ENCODE data around the gene PXK. TPM values are rescaled to one million over a fixed set of nuclear protein-coding genes. Genes with fewer than 3 reads are reported as not detected.

Gene PXK
- total RNA-seq, 2 experiments from 2014 or later, result 40.9 to 45.4 TPM

DNA sequence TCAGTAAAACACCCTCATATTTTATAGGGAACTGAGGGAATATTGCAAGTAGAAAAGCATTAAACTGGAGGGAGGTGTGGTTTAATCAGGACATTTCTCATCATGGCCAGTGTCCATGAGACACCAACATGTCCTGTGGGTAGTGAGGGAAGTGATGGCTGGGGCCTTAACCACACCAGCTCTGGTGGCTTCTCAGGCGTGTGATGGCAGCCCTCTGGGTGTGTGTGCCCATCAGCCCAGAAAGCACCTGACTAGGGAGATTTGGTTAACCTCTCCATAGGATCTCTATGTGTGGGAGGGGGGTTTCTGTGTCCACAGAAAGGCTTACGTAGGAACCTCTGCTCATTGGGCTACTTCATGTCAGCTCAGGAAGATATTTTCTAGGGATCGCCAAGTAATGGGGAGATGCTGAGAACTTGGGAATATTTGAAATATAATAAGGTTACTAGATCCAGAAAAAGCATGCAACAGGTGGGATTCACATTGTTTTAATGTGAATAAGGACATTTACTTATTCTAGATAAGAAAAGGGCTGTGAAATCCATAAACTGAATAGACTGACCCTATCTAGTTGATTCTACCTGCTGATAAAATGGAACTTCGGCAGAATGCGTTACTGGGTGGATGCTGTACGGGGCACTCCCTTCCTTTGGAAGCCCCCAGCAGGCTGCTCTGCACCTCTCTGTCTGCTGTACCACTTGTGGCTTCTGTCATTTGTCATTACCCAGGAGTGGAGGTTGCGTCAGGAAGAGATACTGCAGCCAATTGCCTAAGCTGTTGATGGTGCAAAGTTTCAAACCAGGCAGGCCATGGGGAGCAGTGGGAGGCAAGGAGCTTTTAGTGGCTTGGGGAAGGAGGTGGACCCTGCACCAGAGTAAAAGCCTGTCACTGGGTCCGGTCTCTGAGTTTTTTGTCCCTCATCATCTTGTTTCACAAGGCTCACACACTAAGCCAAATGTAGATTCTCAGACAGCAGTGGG is 79.4 kb downstream of the PXK start:
- no peaks in the 10 kb centered on the region for H3K9me3 Mint-ChIP-seq
- H3K27ac Mint-ChIP-seq, result no peak overlapping the region
- ChIA-PET POLR2A (interaction anchor here (0.6 kb wide), 2 partner anchors 49 to 90 kb away, joined by 3 read pairs; no protein-coding TSS in a partner anchor), CTCF (interaction anchor here (1.0 to 4.2 kb wide), 4 partner anchors 87 to 218 kb away, joined by 3 to 21 read pairs (median 7); partner anchors contain the start of genes HTD2 and RPP14)
- intact Hi-C loops (cut with micrococcal nuclease), result loop anchor here (10.0 kb wide), 1 partner anchor 227 kb away; no protein-coding TSS in a partner anchor
- H3K27me3 Mint-ChIP-seq, result no peaks in the 10 kb centered on the region
- H3K36me3 Mint-ChIP-seq, result peaks cover 26% of the 10 kb centered on the region
- H3K4me3 Mint-ChIP-seq, result no peak overlapping the region
- no peak for DNase-seq
- H3K4me1 Mint-ChIP-seq (ENCODE audit: low read depth), result peaks cover 3% of the 10 kb centered on the region

DNA sequence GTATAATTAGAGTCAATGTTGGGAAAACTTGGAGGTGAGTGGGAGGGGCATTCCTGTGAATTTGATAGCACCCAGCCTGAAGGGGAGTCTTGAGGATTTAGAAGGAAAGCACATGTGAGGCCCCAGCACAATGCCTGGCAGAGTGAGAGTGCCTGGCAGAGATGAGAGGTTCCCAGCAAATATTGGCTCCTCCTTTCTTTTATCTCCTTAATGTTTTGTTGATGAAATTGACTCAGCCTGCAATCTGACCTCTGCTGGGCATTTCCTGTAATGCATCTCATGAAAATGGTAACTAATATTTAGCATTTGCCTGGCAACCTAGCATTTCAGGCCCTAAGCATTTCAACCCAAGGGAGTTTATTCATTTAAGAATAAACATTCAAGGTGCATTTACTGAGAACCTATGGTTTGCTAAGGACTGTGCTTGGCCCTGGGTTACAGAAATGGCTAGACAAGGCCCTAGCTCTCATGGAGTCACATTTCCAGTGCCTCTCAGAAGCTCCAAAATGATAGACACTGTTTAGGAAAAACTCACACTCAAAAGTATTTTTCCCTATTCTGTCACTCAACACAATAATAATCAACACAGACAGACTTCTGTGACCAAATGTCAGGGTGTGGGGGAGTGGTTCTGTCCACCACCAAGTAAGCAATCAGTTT is 82.0 kb downstream of the PXK start:
- CTCF ChIA-PET, result interaction anchor here (0.8 to 4.8 kb wide), 15 partner anchors 10 to 407 kb away, joined by 3 to 51 read pairs (median 7); partner anchors contain the start of genes FLNB, HTD2, PDHB and RPP14
- Mint-ChIP-seq H3K36me3 (peaks cover 10% of the 10 kb centered on the region), H3K9me3 (no peaks in the 10 kb centered on the region), H3K27me3 (no peaks in the 10 kb centered on the region), H3K27ac (no peak overlapping the region), H3K4me3 (no peak overlapping the region), H3K4me1 (ENCODE audit: low read depth) (peaks cover 3% of the 10 kb centered on the region)
- DNase-seq, result peak; percentile 48
- intact Hi-C loops (cut with micrococcal nuclease), result loop anchor here (1.0 to 10.0 kb wide), 4 partner anchors 82 to 230 kb away; partner anchors contain the start of genes ABHD6 and PXK
- POLR2A ChIA-PET, result interaction anchor here (0.6 to 1.2 kb wide), 3 partner anchors 82 to 108 kb away, joined by 3 to 5 read pairs (median 3); partner anchors contain the start of genes HTD2, PXK and RPP14

DNA sequence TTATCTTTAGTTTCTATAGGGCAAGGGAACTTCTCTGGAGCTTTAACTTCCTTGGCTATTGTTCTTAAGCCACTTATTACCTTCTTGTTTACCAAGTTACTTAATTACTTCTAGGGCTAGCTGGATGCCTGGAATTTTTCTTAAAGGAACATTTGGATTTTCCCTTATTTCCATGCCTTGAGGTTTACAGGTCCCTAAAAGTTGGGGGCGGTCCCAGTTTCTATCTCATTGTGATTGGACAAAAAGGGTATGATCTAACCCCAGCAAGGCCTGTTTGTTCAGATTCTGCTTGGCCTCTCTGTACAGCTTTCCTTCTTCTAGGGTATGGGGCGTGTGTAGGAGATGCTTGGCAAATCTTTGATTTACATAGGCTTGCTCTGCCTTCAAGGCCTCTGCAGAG is 83.5 kb downstream of the PXK start:
- intact Hi-C loops (cut with micrococcal nuclease), result loop anchor here (10.0 kb wide), 1 partner anchor 231 kb away; no protein-coding TSS in a partner anchor
- POLR2A ChIA-PET, result no interaction called here
- H3K4me3 Mint-ChIP-seq, result no peak overlapping the region
- no peaks in the 10 kb centered on the region for H3K27me3 Mint-ChIP-seq
- CTCF ChIA-PET, result interaction anchor here (1.1 to 4.8 kb wide), 15 partner anchors 8 to 238 kb away, joined by 3 to 51 read pairs (median 7); partner anchors contain the start of genes HTD2, PDHB and RPP14
- H3K9me3 Mint-ChIP-seq, result no peaks in the 10 kb centered on the region
- peaks cover 10% of the 10 kb centered on the region for H3K36me3 Mint-ChIP-seq
- H3K27ac Mint-ChIP-seq, result no peak overlapping the region
- DNase-seq, result no peak
- H3K4me1 Mint-ChIP-seq (ENCODE audit: low read depth), result peaks cover 14% of the 10 kb centered on the region

DNA sequence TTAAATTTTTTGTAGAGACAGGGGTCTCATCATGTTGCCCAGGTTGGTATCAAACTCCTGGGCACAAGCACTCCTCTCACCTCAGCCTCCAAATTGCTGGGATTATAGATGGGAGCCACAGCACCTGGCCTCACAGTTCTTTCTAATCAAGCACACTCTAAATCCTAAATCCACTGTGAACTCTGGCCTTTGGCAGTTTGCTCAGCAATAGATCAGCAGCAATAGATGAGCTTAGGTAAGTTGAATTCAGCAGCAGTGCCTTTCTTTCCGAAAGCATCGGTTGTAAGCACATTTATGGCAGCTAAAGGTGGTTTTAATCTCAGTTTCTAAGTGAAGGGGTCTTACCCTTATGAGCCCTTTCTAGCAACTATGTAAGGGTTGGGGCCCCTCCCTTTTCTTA is 84.4 kb downstream of the PXK start:
- H3K9me3 Mint-ChIP-seq, result no peaks in the 10 kb centered on the region
- no peak overlapping the region for H3K4me3 Mint-ChIP-seq
- H3K4me1 Mint-ChIP-seq (ENCODE audit: low read depth), result peaks cover 14% of the 10 kb centered on the region
- intact Hi-C loops (cut with micrococcal nuclease), result loop anchor here (10.0 kb wide), 1 partner anchor 232 kb away; no protein-coding TSS in a partner anchor
- H3K27me3 Mint-ChIP-seq, result no peaks in the 10 kb centered on the region
- no peak overlapping the region for H3K27ac Mint-ChIP-seq
- ChIA-PET POLR2A (no interaction called here), CTCF (interaction anchor here (1.4 to 4.8 kb wide), 5 partner anchors 90 to 200 kb away, joined by 3 to 51 read pairs (median 4); partner anchors contain the start of genes HTD2 and RPP14)
- no peak for DNase-seq
- peaks cover 9% of the 10 kb centered on the region for H3K36me3 Mint-ChIP-seq

DNA sequence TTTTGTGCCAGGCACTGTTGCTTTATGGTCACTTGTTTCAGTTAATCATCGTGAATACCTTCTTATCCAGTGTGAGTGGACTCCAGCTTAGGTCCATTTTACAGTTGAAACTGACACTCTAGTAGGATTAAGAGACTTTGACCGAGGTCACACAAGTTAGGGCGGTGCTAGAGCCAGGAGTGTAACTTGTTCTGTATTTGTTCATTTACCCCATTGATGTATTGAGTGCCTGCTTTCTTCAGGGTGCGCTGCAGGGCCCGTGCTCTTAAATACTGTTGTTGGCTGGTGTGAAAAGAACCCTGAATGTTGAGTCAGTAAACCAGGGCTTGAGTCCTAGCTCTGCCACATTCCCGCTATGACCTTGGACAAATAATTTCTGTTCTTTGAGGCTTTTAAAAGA is 85.5 kb downstream of the PXK start:
- intact Hi-C loops (cut with micrococcal nuclease), result loop anchor here (10.0 kb wide), 1 partner anchor 233 kb away; no protein-coding TSS in a partner anchor
- peaks cover 11% of the 10 kb centered on the region for H3K36me3 Mint-ChIP-seq
- POLR2A ChIA-PET, result no interaction called here

DNA sequence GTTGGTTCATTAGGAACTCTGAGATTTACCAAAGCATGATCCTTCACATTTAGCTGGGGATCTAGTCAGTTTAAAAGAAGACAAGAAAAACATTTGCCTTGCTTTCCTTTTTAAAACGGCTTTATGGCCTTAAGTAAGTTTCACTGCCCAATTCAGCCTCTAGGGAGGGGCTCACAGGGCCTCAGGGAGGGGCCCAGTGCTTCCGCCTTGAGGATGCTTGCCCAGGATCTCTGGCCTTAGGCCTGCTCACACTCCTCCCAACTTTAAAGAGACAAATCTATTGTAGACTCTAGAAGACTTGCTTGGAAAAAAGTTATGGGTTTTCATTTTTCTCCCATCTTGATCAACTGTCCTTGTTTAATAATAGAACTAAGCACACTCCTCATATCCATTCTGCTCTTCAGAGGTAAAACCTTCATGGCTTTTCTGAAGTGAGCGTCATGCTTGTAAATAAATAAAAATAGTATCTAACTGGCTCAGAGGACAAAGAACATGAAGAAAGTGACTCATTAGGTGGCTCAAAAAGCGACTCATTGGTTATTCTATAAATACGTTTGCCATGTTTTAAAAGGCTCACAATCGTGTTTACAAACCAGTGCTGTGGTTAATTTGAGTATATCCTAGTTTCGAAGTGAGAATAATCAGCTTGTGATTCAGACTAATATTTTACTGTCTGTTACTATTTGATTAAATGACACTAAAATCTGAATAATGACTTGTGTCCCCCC is 87.3 kb downstream of the PXK start:
- CTCF ChIA-PET, result interaction anchor here (0.9 to 2.2 kb wide), 3 partner anchors 9 to 114 kb away, joined by 3 to 7 read pairs (median 4); partner anchors contain the start of genes HTD2 and RPP14
- peaks cover 15% of the 10 kb centered on the region for H3K36me3 Mint-ChIP-seq
- intact Hi-C loops (cut with micrococcal nuclease), result loop anchor here (10.0 kb wide), 1 partner anchor 235 kb away; no protein-coding TSS in a partner anchor

More for the DNA sequence above, 85.5 kb downstream of the PXK start:
- Mint-ChIP-seq H3K4me1 (ENCODE audit: low read depth) (peaks cover 14% of the 10 kb centered on the region), H3K27me3 (no peaks in the 10 kb centered on the region), H3K9me3 (no peaks in the 10 kb centered on the region), H3K4me3 (no peak overlapping the region), H3K27ac (no peak overlapping the region)
- CTCF ChIA-PET, result interaction anchor here (1.0 to 4.8 kb wide), 2 partner anchors 45 to 99 kb away, joined by 4 to 51 read pairs; no protein-coding TSS in a partner anchor
- no peak for DNase-seq

DNA sequence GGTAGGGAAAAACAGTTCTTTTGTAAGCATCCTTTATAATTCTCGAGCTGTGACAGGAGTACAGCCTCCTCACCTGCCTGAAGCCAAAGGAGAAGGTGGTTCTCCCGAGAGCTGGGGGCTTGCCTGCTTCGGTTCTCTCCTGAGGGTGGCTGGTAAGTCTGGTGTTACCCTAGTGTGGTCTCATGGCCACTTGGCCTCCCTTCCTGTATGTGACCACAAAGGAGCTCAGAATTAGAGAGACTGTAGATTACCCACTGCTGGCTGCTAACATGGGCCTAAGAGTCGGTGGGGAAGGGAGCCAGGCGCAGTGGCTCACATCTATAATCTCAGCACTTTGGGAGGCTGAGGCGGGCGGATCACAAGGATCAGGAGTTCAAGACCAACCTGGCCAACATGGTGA is 88.3 kb downstream of the PXK start:
- Mint-ChIP-seq H3K4me3 (no peak overlapping the region), H3K27me3 (no peaks in the 10 kb centered on the region), H3K9me3 (no peaks in the 10 kb centered on the region), H3K4me1 (ENCODE audit: low read depth) (peaks cover 10% of the 10 kb centered on the region), H3K36me3 (peaks cover 15% of the 10 kb centered on the region), H3K27ac (no peak overlapping the region)
- DNase-seq, result no peak
- CTCF ChIA-PET, result interaction anchor here (0.9 to 2.2 kb wide), 3 partner anchors 73 to 221 kb away, joined by 3 to 7 read pairs (median 4); partner anchors contain the start of genes HTD2 and RPP14
- intact Hi-C loops (cut with micrococcal nuclease), result no loop called here
- POLR2A ChIA-PET, result interaction anchor here (0.6 kb wide), 1 partner anchor 97 kb away, joined by 3 read pairs; no protein-coding TSS in a partner anchor

More for the DNA sequence above, 87.3 kb downstream of the PXK start:
- POLR2A ChIA-PET, result no interaction called here
- peak overlapping the region; percentile 29 for H3K27ac Mint-ChIP-seq
- no peak for DNase-seq
- H3K27me3 Mint-ChIP-seq, result no peaks in the 10 kb centered on the region
- H3K4me1 Mint-ChIP-seq (ENCODE audit: low read depth), result peaks cover 10% of the 10 kb centered on the region
- no peak overlapping the region for H3K4me3 Mint-ChIP-seq
- H3K9me3 Mint-ChIP-seq, result no peaks in the 10 kb centered on the region

DNA sequence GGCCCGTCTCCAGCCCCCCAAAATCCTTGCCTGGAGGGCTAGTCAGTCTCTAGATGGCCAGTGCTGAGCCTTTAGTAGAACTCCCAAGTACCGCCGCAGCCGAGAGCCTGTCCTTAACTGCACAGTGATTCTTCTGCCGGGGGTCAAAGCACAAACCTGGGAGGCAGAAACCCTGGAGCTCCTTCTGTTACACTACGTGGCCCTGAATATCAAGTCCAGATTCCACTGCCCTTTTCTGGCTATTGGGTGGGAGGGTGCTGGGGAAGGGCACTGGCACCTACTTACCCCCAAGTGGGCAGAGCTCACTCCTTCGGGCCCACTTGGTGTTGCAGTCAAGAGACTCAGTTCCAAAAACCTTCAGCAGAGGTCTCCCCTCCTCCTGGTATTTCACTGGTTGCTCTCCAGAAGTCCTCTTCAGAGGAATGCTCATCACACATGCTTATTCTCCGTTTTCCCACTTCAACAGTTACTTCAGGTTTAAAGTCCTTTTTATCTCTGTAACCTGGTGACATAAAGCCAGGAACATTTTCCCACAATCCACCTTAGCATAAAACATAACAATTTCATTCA is 90.1 kb downstream of the PXK start:
- Mint-ChIP-seq H3K27ac (no peak overlapping the region), H3K36me3 (peaks cover 19% of the 10 kb centered on the region), H3K9me3 (no peaks in the 10 kb centered on the region), H3K27me3 (no peaks in the 10 kb centered on the region), H3K4me1 (ENCODE audit: low read depth) (peaks cover 10% of the 10 kb centered on the region), H3K4me3 (no peak overlapping the region)
- ChIA-PET CTCF (interaction anchor here (0.6 kb wide), 1 partner anchor 110 kb away, joined by 3 read pairs; no protein-coding TSS in a partner anchor), POLR2A (interaction anchor here (0.6 kb wide), 1 partner anchor 12 kb away, joined by 3 read pairs; no protein-coding TSS in a partner anchor)
- DNase-seq, result no peak
- intact Hi-C loops (cut with micrococcal nuclease), result no loop called here

DNA sequence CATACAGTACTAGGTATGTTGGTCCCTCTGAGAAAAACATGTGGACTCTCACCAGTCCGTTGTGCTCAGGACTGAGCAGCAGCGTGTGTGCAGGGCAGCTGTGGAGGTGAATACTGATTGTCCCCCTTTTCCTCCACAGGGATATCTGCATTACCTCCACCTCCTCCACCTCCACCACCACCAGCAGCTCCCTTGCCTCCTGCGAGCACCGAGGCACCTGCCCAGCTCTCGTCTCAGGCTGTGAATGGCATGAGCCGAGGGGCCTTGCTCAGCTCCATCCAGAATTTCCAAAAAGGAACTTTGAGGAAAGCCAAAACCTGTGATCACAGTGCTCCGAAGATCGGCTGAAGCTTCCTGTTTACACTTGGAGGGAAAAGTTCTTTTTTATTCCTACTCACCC is 91.9 kb downstream of the PXK start:
- peaks cover 36% of the 10 kb centered on the region for H3K36me3 Mint-ChIP-seq
- H3K9me3 Mint-ChIP-seq, result no peaks in the 10 kb centered on the region
- no peak overlapping the region for H3K4me3 Mint-ChIP-seq
- no peak for DNase-seq
- intact Hi-C loops (cut with micrococcal nuclease), result no loop called here
- H3K27ac Mint-ChIP-seq, result no peak overlapping the region
- peaks cover 10% of the 10 kb centered on the region for H3K4me1 Mint-ChIP-seq (ENCODE audit: low read depth)
- H3K27me3 Mint-ChIP-seq, result no peaks in the 10 kb centered on the region
- POLR2A ChIA-PET, result no interaction called here
- CTCF ChIA-PET, result interaction anchor here (0.6 to 1.7 kb wide), 4 partner anchors 9 to 205 kb away, joined by 3 to 7 read pairs (median 4); partner anchors contain the start of genes HTD2 and RPP14

DNA sequence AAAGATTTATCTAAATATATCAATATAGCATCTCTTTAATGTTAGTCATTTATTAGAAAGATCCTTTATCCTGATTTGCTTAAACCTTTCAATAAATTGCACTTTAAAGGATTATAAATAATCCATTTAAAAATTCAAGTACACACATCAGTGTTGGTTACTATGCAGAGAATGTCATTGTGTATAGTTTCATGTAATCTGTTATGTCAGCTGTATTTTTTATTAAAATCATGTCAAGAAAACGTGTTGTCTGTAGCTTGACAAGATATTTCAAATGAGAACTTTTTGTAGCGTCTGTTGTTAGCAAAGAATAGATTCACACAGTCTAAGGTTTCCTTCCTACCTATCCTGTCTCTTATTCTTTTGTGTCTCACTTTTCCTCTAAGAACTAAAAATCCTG is 93.1 kb downstream of the PXK start:
- intact Hi-C loops (cut with micrococcal nuclease), result no loop called here
- H3K27me3 Mint-ChIP-seq, result no peaks in the 10 kb centered on the region
- no peak overlapping the region for H3K4me3 Mint-ChIP-seq
- H3K9me3 Mint-ChIP-seq, result no peaks in the 10 kb centered on the region
- POLR2A ChIA-PET, result no interaction called here
- DNase-seq, result no peak
- no peak overlapping the region for H3K27ac Mint-ChIP-seq
- H3K4me1 Mint-ChIP-seq (ENCODE audit: low read depth), result peaks cover under 1% of the 10 kb centered on the region
- CTCF ChIA-PET, result interaction anchor here (0.6 to 1.7 kb wide), 5 partner anchors 11 to 119 kb away, joined by 3 to 6 read pairs (median 3); partner anchors contain the start of genes HTD2 and RPP14
- peaks cover 35% of the 10 kb centered on the region for H3K36me3 Mint-ChIP-seq
